ENCODE measurements around the gene GREB1.
A peak's percentile ranks its signal among the peaks of the same experiment; 100 is the strongest.

GREB1 gene

GRCh38 chr2:11582612-11582861 is 48.7 kb downstream of the GREB1 start:
- DNase-seq, result no peak

- peak; percentile 28 for DNase-seq
Observed at GRCh38 chr2:11582862-11583752, 49.3 kb downstream of the GREB1 start.

- DNase-seq, result peak; percentile 50
Observed at GRCh38 chr2:11583840-11584524, 50.1 kb downstream of the GREB1 start.

- DNase-seq, result no peak
Observed at GRCh38 chr2:11584525-11585056, 50.7 kb downstream of the GREB1 start.

- DNase-seq, result no peak
Observed at GRCh38 chr2:11585071-11585470, 51.2 kb downstream of the GREB1 start.

GRCh38 chr2:11588228-11589110 is 54.6 kb downstream of the GREB1 start:
- DNase-seq, result no peak

GRCh38 chr2:11589316-11589940 is 55.6 kb downstream of the GREB1 start:
- DNase-seq, result no peak

GRCh38 chr2:11590193-11590592 is 56.3 kb downstream of the GREB1 start:
- DNase-seq, result no peak

GRCh38 chr2:11591091-11591490 is 57.2 kb downstream of the GREB1 start:
- no peak for DNase-seq

GRCh38 chr2:11592671-11593574 is 59.1 kb downstream of the GREB1 start:
- DNase-seq, result no peak

- DNase-seq, result no peak
Observed at GRCh38 chr2:11596801-11597200, 63.0 kb downstream of the GREB1 start.

GRCh38 chr2:11597538-11598225 is 63.8 kb downstream of the GREB1 start:
- no peak for DNase-seq

- no peak for DNase-seq
Observed at GRCh38 chr2:11598228-11598731, 64.4 kb downstream of the GREB1 start.

- no peak for DNase-seq
Observed at GRCh38 chr2:11602563-11603204, 68.8 kb downstream of the GREB1 start.

GRCh38 chr2:11610624-11611242 is 76.9 kb downstream of the GREB1 start:
- DNase-seq, result no peak

GRCh38 chr2:11611251-11611650 is 77.4 kb downstream of the GREB1 start:
- no peak for DNase-seq

GRCh38 chr2:11612553-11613215 is 78.8 kb downstream of the GREB1 start:
- no peak for DNase-seq

GRCh38 chr2:11613297-11613696 is 79.5 kb downstream of the GREB1 start:
- no peak for DNase-seq

- no peak for DNase-seq
Observed at GRCh38 chr2:11615209-11615608, 81.4 kb downstream of the GREB1 start.

All from NCI-H1436 (cell line).